ENCODE results near the gene GULP1. TPM values are rescaled to one million over a fixed set of nuclear protein-coding genes. Genes with fewer than 3 reads are reported as not detected.

GULP1 gene
- total RNA-seq, 1 donor = 21.7 TPM

GRCh38 chr2:188320861-188321260, 29.2 kb downstream of the GULP1 start:
- Histone ChIP-seq H4K20me1 (ENCODE audit: insufficient read depth, low read length) (no peaks in the 10 kb centered on the region), H3K9me3 (ENCODE audit: low read depth, low read length) (no peaks in the 10 kb centered on the region), H3K36me3 (ENCODE audit: insufficient read depth, low read length) (no peaks in the 10 kb centered on the region), H3K27me3 (ENCODE audit: insufficient read depth, low read length) (no peaks in the 10 kb centered on the region), H3K4me2 (ENCODE audit: insufficient read depth, low read length) (no peak overlapping the region), H3K79me2 (ENCODE audit: insufficient read depth, low read length) (no peaks in the 10 kb centered on the region), H3K4me1 (ENCODE audit: insufficient read depth, low read length) (peaks cover 42% of the 10 kb centered on the region), H2AFZ (ENCODE audit: low read length) (no peak overlapping the region), H3K27ac (ENCODE audit: low read depth, low read length) (no peak overlapping the region), H3K4me3 (ENCODE audit: insufficient read depth, low read length) (no peak overlapping the region)
- DNase-seq (ENCODE audit: insufficient read length, low spot score, missing footprints) = no peak
- TF ChIP-seq CTCF (IDR thresholded peaks at IDR 0.05; ENCODE audit: extremely low read depth, low read depth, low read length) = no peak

- Histone ChIP-seq H3K4me1 (ENCODE audit: insufficient read depth, low read length) (peaks cover 40% of the 10 kb centered on the region), H3K36me3 (ENCODE audit: insufficient read depth, low read length) (no peaks in the 10 kb centered on the region), H3K4me3 (ENCODE audit: insufficient read depth, low read length) (no peak overlapping the region), H3K79me2 (ENCODE audit: insufficient read depth, low read length) (no peaks in the 10 kb centered on the region), H4K20me1 (ENCODE audit: insufficient read depth, low read length) (no peaks in the 10 kb centered on the region), H2AFZ (ENCODE audit: low read length) (no peak overlapping the region), H3K27ac (ENCODE audit: low read depth, low read length) (peak overlapping the region; percentile 79), H3K9me3 (ENCODE audit: low read depth, low read length) (no peaks in the 10 kb centered on the region), H3K27me3 (ENCODE audit: insufficient read depth, low read length) (no peaks in the 10 kb centered on the region), H3K4me2 (ENCODE audit: insufficient read depth, low read length) (peak overlapping the region; percentile 57)
- peak; percentile 29 for DNase-seq (ENCODE audit: insufficient read length, low spot score, missing footprints)
- no peak for TF ChIP-seq CTCF (IDR thresholded peaks at IDR 0.05; ENCODE audit: extremely low read depth, low read depth, low read length)
These were observed 31.2 kb downstream of the GULP1 start for GRCh38 chr2:188322569-188323551.

GRCh38 chr2:188324067-188324466, 32.4 kb downstream of the GULP1 start:
- Histone ChIP-seq H4K20me1 (ENCODE audit: insufficient read depth, low read length) (no peaks in the 10 kb centered on the region), H3K4me2 (ENCODE audit: insufficient read depth, low read length) (no peak overlapping the region)
- no peak for TF ChIP-seq CTCF (IDR thresholded peaks at IDR 0.05; ENCODE audit: extremely low read depth, low read depth, low read length)

GRCh38 chr2:188326290-188326668, 34.6 kb downstream of the GULP1 start:
- H3K36me3 ChIP-seq (ENCODE audit: insufficient read depth, low read length) = no peaks in the 10 kb centered on the region
- no peak for TF ChIP-seq CTCF (IDR thresholded peaks at IDR 0.05; ENCODE audit: extremely low read depth, low read depth, low read length)
- no peaks in the 10 kb centered on the region for H4K20me1 ChIP-seq (ENCODE audit: insufficient read depth, low read length)
- H3K4me2 ChIP-seq (ENCODE audit: insufficient read depth, low read length) = no peak overlapping the region
- no peak for DNase-seq (ENCODE audit: insufficient read length, low spot score, missing footprints)
- H3K27me3 ChIP-seq (ENCODE audit: insufficient read depth, low read length) = no peaks in the 10 kb centered on the region
- H3K4me3 ChIP-seq (ENCODE audit: insufficient read depth, low read length) = no peak overlapping the region
- no peak overlapping the region for H3K27ac ChIP-seq (ENCODE audit: low read depth, low read length)
- no peak overlapping the region for H2AFZ ChIP-seq (ENCODE audit: low read length)
- H3K9me3 ChIP-seq (ENCODE audit: low read depth, low read length) = no peaks in the 10 kb centered on the region
- no peaks in the 10 kb centered on the region for H3K79me2 ChIP-seq (ENCODE audit: insufficient read depth, low read length)
- H3K4me1 ChIP-seq (ENCODE audit: insufficient read depth, low read length) = peaks cover 30% of the 10 kb centered on the region

More at GRCh38 chr2:188324067-188324466, 32.4 kb downstream of the GULP1 start:
- H3K9me3 ChIP-seq (ENCODE audit: low read depth, low read length) = no peaks in the 10 kb centered on the region
- no peak for DNase-seq (ENCODE audit: insufficient read length, low spot score, missing footprints)
- no peaks in the 10 kb centered on the region for H3K36me3 ChIP-seq (ENCODE audit: insufficient read depth, low read length)
- H2AFZ ChIP-seq (ENCODE audit: low read length) = no peak overlapping the region
- no peaks in the 10 kb centered on the region for H3K27me3 ChIP-seq (ENCODE audit: insufficient read depth, low read length)
- no peaks in the 10 kb centered on the region for H3K79me2 ChIP-seq (ENCODE audit: insufficient read depth, low read length)
- peak overlapping the region; percentile 79 for H3K27ac ChIP-seq (ENCODE audit: low read depth, low read length)
- peaks cover 30% of the 10 kb centered on the region for H3K4me1 ChIP-seq (ENCODE audit: insufficient read depth, low read length)
- no peak overlapping the region for H3K4me3 ChIP-seq (ENCODE audit: insufficient read depth, low read length)
